T-helper 2 cell treated with Interferon-gamma antibody and Interleukin-4, amounts not matched to agents 100 ng/mL and 5 ng/mL, for 36 hours (primary cell): Measurements from ENCODE around the gene CYTH2. TPM values are rescaled to one million over a fixed set of nuclear protein-coding genes. Genes with fewer than 3 reads are reported as not detected.

ENCODE experiments used
- intact Hi-C: fragments of 100-400 bp; cut with micrococcal nuclease; formaldehyde crosslinking; loops from one replicate; pipeline ENCODE4 v1.15.1; 2023
- total RNA-seq: library from RNA; stranded (reverse); gene quantifications from 2 replicates; pipeline ENCODE4 v1.2.3, GENCODE V29; 2022

The CYTH2 gene
- total RNA-seq, 1 donor from 2014 or later = 44.2 TPM

DNA sequence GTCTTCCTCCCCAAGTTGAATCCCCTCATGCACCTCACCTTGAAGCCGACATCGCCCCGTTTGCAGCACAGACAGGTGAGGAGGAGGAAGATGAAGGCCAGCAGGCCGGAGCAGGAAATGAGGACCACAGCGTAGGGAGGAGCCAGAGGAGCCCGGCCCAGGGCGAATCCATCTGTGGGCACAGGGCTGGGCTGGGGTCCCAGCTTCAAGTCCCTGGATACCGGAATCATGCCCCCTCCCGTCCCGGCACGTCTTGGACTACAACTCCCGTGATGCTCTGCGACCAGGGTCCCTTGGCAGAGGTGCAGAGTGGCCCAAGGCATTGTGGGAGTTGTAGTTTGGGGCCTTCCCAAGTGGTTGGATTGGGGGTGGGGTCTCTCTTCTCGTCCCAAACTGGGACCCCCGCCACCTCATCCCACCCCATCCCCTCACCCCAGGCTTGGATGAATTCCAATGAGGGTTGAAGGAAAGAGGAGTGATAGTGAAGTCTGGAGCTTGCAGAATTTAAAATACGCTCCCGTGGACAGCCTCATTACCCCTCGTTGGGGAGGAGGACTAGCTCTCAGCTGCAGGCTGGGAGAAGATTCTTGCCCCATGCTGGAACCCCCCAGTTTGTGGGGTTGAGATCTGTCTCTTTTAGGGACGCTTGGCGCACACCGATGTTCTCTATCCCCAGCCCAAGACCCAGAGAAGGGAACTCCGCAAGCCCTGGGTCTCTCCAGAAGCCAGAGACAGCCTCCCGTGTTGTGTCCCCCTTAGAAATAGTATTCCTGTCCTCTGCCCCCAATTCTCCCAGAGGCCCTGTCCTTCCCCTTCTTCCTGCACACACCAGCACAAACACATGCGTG is 41.5 kb downstream of the CYTH2 start:
- intact Hi-C loops = loop anchor here (1.0 to 10.0 kb wide), 3 partner anchors 109 to 204 kb away; partner anchors contain the start of genes MAMSTR, RPL18, SPHK2 and SYNGR4

- intact Hi-C loops = loop anchor here (5.0 to 10.0 kb wide), 2 partner anchors 149 to 203 kb away; partner anchors contain the start of genes MAMSTR, SYNGR4 and TMEM143
Measured at GRCh38 chr19:48511321-48511731, 42.2 kb downstream of the CYTH2 start.

- intact Hi-C loops = loop anchor here (5.0 to 10.0 kb wide), 2 partner anchors 150 to 203 kb away; partner anchors contain the start of genes MAMSTR, SYNGR4 and TMEM143
Measured at GRCh38 chr19:48511800-48512503, 42.8 kb downstream of the CYTH2 start, which contains the start of gene LMTK3. Gene LMTK3, minus strand, starts transcription at chr19:48511835. Its CDS starts 259 bp downstream, at chr19:48511576.

DNA sequence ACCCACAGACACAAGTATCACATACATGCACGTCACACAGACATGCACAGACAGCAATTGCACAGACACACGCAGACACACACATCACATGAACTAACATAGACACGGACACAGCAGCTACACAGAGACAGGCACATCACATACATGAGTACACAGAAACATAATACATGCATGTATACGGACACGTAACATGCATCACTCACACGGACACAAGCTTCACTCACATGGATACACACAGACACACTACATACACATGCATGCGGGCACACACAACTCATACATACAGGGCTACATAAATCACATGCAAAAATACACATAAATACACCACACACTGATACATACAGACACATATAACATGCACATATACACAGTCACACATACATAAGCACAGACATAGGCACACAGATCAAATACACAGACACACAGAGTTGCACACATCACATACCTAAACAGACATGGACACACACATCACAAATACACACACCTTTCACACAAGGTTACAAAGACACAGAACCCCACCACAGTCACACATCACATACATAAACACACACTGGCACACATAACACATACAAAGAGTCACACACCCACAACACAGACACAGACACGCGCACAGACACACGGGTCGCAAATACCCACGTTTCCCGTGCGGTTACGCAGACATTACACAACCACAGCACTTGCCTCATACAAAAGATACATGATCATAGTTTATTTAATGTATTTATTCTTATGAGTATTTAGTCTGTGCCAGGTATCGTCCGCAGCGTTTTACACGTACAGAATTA is 43.5 kb downstream of the CYTH2 start:
- intact Hi-C loops = loop anchor here (5.0 to 10.0 kb wide), 2 partner anchors 150 to 202 kb away; partner anchors contain the start of genes MAMSTR, SYNGR4 and TMEM143

GRCh38 chr19:48513289-48514122 is 44.3 kb downstream of the CYTH2 start:
- intact Hi-C loops = loop anchor here (5.0 to 10.0 kb wide), 2 partner anchors 151 to 201 kb away; partner anchors contain the start of genes MAMSTR, SYNGR4 and TMEM143

GRCh38 chr19:48514123-48514458 is 44.9 kb downstream of the CYTH2 start:
- intact Hi-C loops = loop anchor here (5.0 to 10.0 kb wide), 2 partner anchors 152 to 201 kb away; partner anchors contain the start of genes MAMSTR, SYNGR4 and TMEM143

GRCh38 chr19:48516536-48516935 is 47.4 kb downstream of the CYTH2 start:
- intact Hi-C loops = loop anchor here (10.0 kb wide), 1 partner anchor 198 kb away; the partner anchor contains the start of gene MAMSTR

GRCh38 chr19:48518207-48518606 is 49.0 kb downstream of the CYTH2 start:
- intact Hi-C loops = loop anchor here (10.0 kb wide), 1 partner anchor 197 kb away; the partner anchor contains the start of gene MAMSTR

GRCh38 chr19:48519426-48519825 is 50.3 kb downstream of the CYTH2 start:
- intact Hi-C loops = loop anchor here (10.0 kb wide), 1 partner anchor 195 kb away; the partner anchor contains the start of gene MAMSTR

DNA sequence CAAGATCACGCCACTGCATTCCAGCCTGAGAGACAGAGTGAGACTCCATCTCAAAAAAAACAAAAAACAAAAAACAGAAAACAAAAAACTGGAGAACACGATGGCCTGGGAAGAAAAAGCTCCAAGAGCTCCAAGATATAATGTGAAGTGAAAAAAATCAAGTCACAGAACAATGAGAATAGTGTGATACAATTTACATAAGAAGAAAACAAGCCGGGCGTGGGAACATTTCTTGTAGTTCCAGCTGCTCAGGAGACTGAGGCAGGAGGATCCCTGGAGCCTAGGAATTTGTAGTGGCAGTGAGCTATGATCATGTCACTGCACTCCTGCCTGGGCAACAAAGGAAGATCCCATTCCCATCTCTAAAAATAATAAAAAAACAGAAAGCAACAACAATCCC is 51.0 kb downstream of the CYTH2 start:
- intact Hi-C loops = no loop called here

GRCh38 chr19:48524221-48524620 is 55.1 kb downstream of the CYTH2 start:
- intact Hi-C loops = no loop called here

- intact Hi-C loops = no loop called here
Measured at GRCh38 chr19:48524732-48525131, 55.6 kb downstream of the CYTH2 start.

GRCh38 chr19:48529156-48529555 is 60.0 kb downstream of the CYTH2 start:
- intact Hi-C loops = no loop called here

GRCh38 chr19:48530066-48530720 is 61.0 kb downstream of the CYTH2 start:
- intact Hi-C loops = no loop called here

DNA sequence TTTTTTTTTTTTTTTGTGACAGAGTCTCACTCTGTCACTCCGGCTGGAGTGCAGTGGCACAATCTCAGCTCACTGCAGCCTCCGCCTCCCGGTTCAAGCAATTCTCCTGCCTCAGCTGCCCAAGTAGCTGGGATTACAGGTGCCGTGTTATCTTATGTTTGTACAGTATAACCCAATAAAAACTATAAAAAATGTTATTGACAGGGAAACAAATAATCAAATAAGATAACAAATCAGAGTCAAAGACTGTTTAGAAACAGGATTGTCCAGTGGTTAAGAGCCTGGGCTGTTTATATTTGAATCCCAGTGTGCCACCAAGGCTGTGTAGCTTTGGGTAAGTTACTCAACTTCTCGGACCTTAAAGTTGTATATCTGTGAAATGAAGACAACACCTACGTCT is 61.6 kb downstream of the CYTH2 start:
- intact Hi-C loops = no loop called here
